Thoracic aorta (tissue), 2 donors: Measurements from ENCODE around the gene DGKE. TPM values are rescaled to one million over a fixed set of nuclear protein-coding genes. Genes with fewer than 3 reads are reported as not detected.

Experiments used
- ATAC-seq: fragments of 150-250 bp; one replicate; pipeline ENCODE4 v1.8.0; 2017; ENCODE audit warnings: low read depth; ENCODE audit not compliant: insufficient number of reproducible peaks, low FRiP score
- DNase-seq: peaks from one replicate; pipeline ENCODE4 v3.0.0-alpha.2; 2020; ENCODE audit warnings: low spot score
- H3K27ac ChIP-seq, 2 donors: fragments of 200-600 bp; sonication (generic); 1 replicate in 1 of 2; 2 replicates in 1 of 2; pipeline ENCODE4 v1.5.1; 2016; ENCODE audit warnings: mild to moderate bottlenecking in 2 of 2, moderate library complexity in 2 of 2
- H3K27me3 ChIP-seq: fragments of 200-600 bp; sonication (generic); replicated peaks from 2 replicates; pipeline ENCODE4 v1.6.0; 2016; ENCODE audit warnings: mild to moderate bottlenecking; ENCODE audit not compliant: insufficient read depth
- H3K36me3 ChIP-seq: fragments of 200-600 bp; sonication (generic); one replicate; pipeline ENCODE4 v1.5.1; 2016
- H3K4me1 ChIP-seq, 2 donors: fragments of 200-600 bp; sonication (generic); 1 replicate in 1 of 2; 2 replicates in 1 of 2; pipeline versions ENCODE4 v1.5.1 to v1.6.0; 2016; ENCODE audit warnings: low read depth in 2 of 2, mild to moderate bottlenecking in 1 of 2; ENCODE audit not compliant: control insufficient read depth in 1 of 2
- H3K4me3 ChIP-seq: fragments of 200-600 bp; sonication (generic); 2 replicates; pipeline ENCODE4 v1.5.1; 2016; ENCODE audit warnings: mild to moderate bottlenecking
- H3K9me3 ChIP-seq: fragments of 200-600 bp; sonication (generic); 2 replicates; pipeline ENCODE4 v1.5.1; 2016
- total RNA-seq, 2 donors: library from RNA; depleted of rRNA; stranded (reverse); fragments of >200 nt; gene quantifications; one replicate each; pipeline versions ENCODE4 v1.1.0 to v1.2.3, GENCODE V29; 2016
- TF ChIP-seq, protein P1 (sequence below): fragments of 200-600 bp; sonication (generic); IDR thresholded peaks from one replicate; pipeline ENCODE4 v1.5.1; 2019; ENCODE audit warnings: antibody characterized with exemption

Gene DGKE
- total RNA-seq, 2 donors from 2014 or later: 8.7 to 9.9 TPM

GRCh38 chr17:56886288-56886731, 52.4 kb downstream of the DGKE start:
- Histone ChIP-seq H3K36me3 (peaks cover 26% of the 10 kb centered on the region), H3K27ac (no peak overlapping the region)
- no peak for DNase-seq

GRCh38 chr17:56887105-56887504, 53.2 kb downstream of the DGKE start:
- Histone ChIP-seq H3K9me3 (no peaks in the 10 kb centered on the region), H3K4me1 (no peaks in the 10 kb centered on the region), H3K27ac (no peak overlapping the region), H3K36me3 (peaks cover 29% of the 10 kb centered on the region), H3K27me3 (no peaks in the 10 kb centered on the region), H3K4me3 (no peak overlapping the region)
- TF ChIP-seq, protein P1, sequence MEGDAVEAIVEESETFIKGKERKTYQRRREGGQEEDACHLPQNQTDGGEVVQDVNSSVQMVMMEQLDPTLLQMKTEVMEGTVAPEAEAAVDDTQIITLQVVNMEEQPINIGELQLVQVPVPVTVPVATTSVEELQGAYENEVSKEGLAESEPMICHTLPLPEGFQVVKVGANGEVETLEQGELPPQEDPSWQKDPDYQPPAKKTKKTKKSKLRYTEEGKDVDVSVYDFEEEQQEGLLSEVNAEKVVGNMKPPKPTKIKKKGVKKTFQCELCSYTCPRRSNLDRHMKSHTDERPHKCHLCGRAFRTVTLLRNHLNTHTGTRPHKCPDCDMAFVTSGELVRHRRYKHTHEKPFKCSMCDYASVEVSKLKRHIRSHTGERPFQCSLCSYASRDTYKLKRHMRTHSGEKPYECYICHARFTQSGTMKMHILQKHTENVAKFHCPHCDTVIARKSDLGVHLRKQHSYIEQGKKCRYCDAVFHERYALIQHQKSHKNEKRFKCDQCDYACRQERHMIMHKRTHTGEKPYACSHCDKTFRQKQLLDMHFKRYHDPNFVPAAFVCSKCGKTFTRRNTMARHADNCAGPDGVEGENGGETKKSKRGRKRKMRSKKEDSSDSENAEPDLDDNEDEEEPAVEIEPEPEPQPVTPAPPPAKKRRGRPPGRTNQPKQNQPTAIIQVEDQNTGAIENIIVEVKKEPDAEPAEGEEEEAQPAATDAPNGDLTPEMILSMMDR: no peak
- ATAC-seq: no peak
- DNase-seq: no peak

More at GRCh38 chr17:56886288-56886731, 52.4 kb downstream of the DGKE start:
- no peaks in the 10 kb centered on the region for H3K9me3 ChIP-seq
- no peak overlapping the region for H3K4me3 ChIP-seq
- no peaks in the 10 kb centered on the region for H3K4me1 ChIP-seq
- no peak for ATAC-seq
- TF ChIP-seq, protein P1: no peak
- H3K27me3 ChIP-seq: no peaks in the 10 kb centered on the region

DNA sequence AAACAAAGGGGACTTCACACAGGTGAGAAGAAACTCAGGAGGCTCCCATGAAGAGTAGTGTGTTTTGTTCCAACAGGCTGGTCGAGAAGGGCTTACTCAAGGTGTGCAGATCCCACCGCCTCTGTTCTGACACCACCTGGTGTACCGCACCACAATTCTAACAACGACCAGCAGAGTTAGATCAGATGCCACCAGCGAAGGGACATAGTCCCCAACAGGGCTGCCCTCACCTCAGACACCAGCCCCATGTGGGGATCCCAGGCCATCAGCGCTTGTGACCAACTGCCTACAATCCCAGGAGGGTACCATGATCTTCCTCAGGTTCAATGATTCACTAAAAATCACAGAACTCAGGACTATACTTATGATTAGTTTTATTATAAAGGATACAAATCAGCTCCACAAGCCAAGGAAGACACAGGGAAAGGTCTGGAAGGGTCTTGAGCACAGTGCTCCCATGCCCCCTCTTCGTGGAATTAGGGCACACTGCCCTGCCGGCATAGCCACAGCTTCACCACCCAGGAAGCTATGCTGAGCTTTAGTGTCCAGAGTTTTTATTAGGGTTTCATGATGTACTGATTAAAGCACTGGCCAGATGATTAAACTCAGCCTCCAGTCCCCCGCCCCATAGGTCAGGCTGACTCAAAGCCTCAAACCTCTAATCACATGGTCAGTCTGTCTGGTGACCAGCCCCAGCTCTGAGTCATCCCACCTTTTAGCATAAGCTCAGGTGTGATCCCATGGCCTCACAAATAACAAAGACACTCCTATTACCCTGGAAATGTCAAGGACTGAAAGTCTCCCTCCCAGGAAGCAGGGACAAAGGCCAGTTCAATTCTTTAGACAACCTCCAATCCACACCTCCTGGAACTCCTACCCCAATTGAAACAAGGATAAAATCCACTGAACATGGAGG, 53.9 kb downstream of the DGKE start:
- Histone ChIP-seq H3K4me1 (no peaks in the 10 kb centered on the region), H3K27ac (no peak overlapping the region), H3K9me3 (no peaks in the 10 kb centered on the region), H3K27me3 (no peaks in the 10 kb centered on the region), H3K4me3 (no peak overlapping the region), H3K36me3 (peaks cover 31% of the 10 kb centered on the region)
- DNase-seq (no peak), ATAC-seq (no peak)
- TF ChIP-seq, protein P1: no peak

GRCh38 chr17:56890390-56890789, 56.4 kb downstream of the DGKE start:
- Histone ChIP-seq H3K36me3 (peaks cover 54% of the 10 kb centered on the region), H3K27me3 (no peaks in the 10 kb centered on the region), H3K27ac (no peak overlapping the region), H3K4me3 (no peak overlapping the region), H3K4me1 (no peaks in the 10 kb centered on the region), H3K9me3 (no peaks in the 10 kb centered on the region)
- ATAC-seq: no peak
- TF ChIP-seq, protein P1: no peak
- DNase-seq: no peak

DNA sequence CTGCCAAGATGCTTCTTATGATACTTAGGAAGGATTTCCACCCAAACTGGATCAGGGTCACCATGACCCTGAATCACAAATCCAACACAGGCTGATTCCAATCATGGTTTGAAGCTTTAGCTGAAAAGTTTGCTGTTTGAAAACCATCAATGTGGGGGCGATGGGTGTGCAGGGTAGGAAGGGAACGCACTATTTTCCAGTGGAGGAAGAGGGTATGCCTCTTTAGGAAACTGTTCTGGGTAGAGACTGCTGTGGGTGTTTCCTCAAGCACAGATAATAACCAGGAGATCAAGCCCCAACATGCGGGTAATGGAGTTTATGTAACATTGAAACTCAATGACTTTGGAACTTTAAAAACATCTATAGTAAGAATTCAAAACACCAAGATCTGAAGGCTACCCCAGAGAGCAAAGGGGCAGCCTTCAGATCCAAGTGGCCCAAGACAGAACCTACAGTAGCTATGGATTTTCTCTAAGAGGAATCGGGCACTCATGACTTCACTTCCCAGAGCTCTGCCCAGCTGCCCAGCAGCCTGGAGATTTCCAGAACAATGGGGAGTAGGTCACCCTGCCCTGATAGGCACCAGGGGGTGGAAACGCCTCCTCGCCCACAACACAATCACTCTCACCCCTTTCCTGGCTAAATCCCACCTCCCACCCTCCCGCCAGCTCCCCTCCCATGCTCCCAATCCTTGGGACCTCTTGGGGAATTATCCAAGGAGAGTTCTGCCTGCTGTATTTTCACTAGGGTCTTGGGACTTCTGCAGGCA, 57.1 kb downstream of the DGKE start:
- peaks cover 58% of the 10 kb centered on the region for H3K36me3 ChIP-seq
- no peak for ATAC-seq

More for the DNA sequence above, 57.1 kb downstream of the DGKE start:
- H3K4me3 ChIP-seq: no peak overlapping the region
- no peak overlapping the region for H3K27ac ChIP-seq
- TF ChIP-seq, protein P1: no peak
- H3K27me3 ChIP-seq: no peaks in the 10 kb centered on the region
- no peak for DNase-seq
- H3K9me3 ChIP-seq: no peaks in the 10 kb centered on the region
- H3K4me1 ChIP-seq: no peaks in the 10 kb centered on the region
